SK-N-SH treated with all-trans-retinoic acid at 6 μM for 48 hours (cell line): Measurements from ENCODE around the gene UBASH3A.

Experiments used
- ATAC-seq: fragments of 200-7000 bp; cut with Tn5 transposase; 3 replicates; pipeline ENCODE4 v1.9.1; 2020; ENCODE audit warnings: mild to moderate bottlenecking, moderate library complexity
- ARNTL ChIP-seq: fragments of 450-650 bp; formaldehyde crosslinking; IDR thresholded peaks from 2 replicates; pipeline ENCODE4 v1.5.0; 2020; ENCODE audit warnings: low read depth, mild to moderate bottlenecking, moderate library complexity, borderline replicate concordance
- BACH2 ChIP-seq: fragments of 250-450 bp; sonication (Bioruptor Pico); IDR thresholded peaks from 2 replicates; pipeline ENCODE4 v1.9.0; 2021; ENCODE audit warnings: mild to moderate bottlenecking, borderline replicate concordance
- CREB5 ChIP-seq: fragments of 250-450 bp; sonication (Bioruptor Pico); IDR thresholded peaks from 2 replicates; pipeline ENCODE4 v1.5.1; 2020; ENCODE audit warnings: low read depth, mild to moderate bottlenecking, moderate library complexity
- CSDC2 ChIP-seq: fragments of 250-450 bp; sonication (Bioruptor Pico); IDR thresholded peaks from 2 replicates; pipeline ENCODE4 v1.5.0; 2020; ENCODE audit warnings: mild to moderate bottlenecking, moderate library complexity
- CSRNP3 ChIP-seq: fragments of 250-450 bp; sonication (Bioruptor Pico); IDR thresholded peaks from 2 replicates; pipeline ENCODE4 v1.5.1; 2021; ENCODE audit warnings: mild to moderate bottlenecking, moderate library complexity
- ESRRG ChIP-seq: fragments of 250-450 bp; sonication (Bioruptor Pico); IDR thresholded peaks from 2 replicates; pipeline ENCODE4 v1.6.1; 2021; ENCODE audit warnings: mild to moderate bottlenecking
- GLIS3 ChIP-seq: fragments of 250-450 bp; sonication (Bioruptor Pico); IDR thresholded peaks from 2 replicates; pipeline ENCODE4 v1.5.0; 2020; ENCODE audit warnings: mild to moderate bottlenecking, moderate library complexity
- ISL1 ChIP-seq: fragments of 250-450 bp; sonication (Bioruptor Pico); IDR thresholded peaks from 2 replicates; pipeline ENCODE4 v2.1.2; 2022; ENCODE audit warnings: mild to moderate bottlenecking, moderate library complexity
- OSR1 ChIP-seq: fragments of 250-450 bp; sonication (Bioruptor Pico); IDR thresholded peaks from 2 replicates; pipeline ENCODE4 v1.8.0; 2022; ENCODE audit warnings: moderate library complexity, mild to moderate bottlenecking, inconsistent platforms
- PATZ1 ChIP-seq: fragments of 250-450 bp; sonication (Bioruptor Pico); IDR thresholded peaks from 2 replicates; pipeline ENCODE4 v1.8.0; 2020; ENCODE audit warnings: mild to moderate bottlenecking, moderate library complexity, borderline replicate concordance
- POU6F1 ChIP-seq: fragments of 250-450 bp; sonication (Bioruptor Pico); IDR thresholded peaks from 2 replicates; pipeline ENCODE4 v1.8.0; 2021; ENCODE audit warnings: low read depth, mild to moderate bottlenecking, moderate library complexity, borderline replicate concordance
- PPARA ChIP-seq: fragments of 250-450 bp; sonication (Bioruptor Pico); IDR thresholded peaks from 2 replicates; pipeline ENCODE4 v1.5.0; 2020; ENCODE audit warnings: mild to moderate bottlenecking, borderline replicate concordance
- RARB ChIP-seq: fragments of 250-450 bp; sonication (Bioruptor Pico); IDR thresholded peaks from 2 replicates; pipeline ENCODE4 v1.8.0; 2021; ENCODE audit warnings: mild to moderate bottlenecking, moderate library complexity
- SNAI2 ChIP-seq: fragments of 250-450 bp; sonication (Bioruptor Pico); IDR thresholded peaks from 2 replicates; pipeline ENCODE4 v1.5.0; 2020; ENCODE audit warnings: mild to moderate bottlenecking, moderate library complexity
- TCF4 ChIP-seq: fragments of 250-450 bp; sonication (Bioruptor Pico); IDR thresholded peaks from 2 replicates; pipeline ENCODE4 v1.8.0; 2021; ENCODE audit warnings: mild to moderate bottlenecking, moderate library complexity, borderline replicate concordance
- TOX ChIP-seq: fragments of 250-450 bp; sonication (Bioruptor Pico); IDR thresholded peaks from 2 replicates; pipeline ENCODE4 v1.8.0; 2021; ENCODE audit warnings: mild to moderate bottlenecking, moderate library complexity, borderline replicate concordance
- ZC3H10 ChIP-seq: fragments of 250-450 bp; sonication (Bioruptor Pico); IDR thresholded peaks from 2 replicates; pipeline ENCODE4 v1.5.1; 2021; ENCODE audit warnings: mild to moderate bottlenecking, moderate library complexity
- ZFP3 ChIP-seq: fragments of 250-450 bp; sonication (Bioruptor Pico); IDR thresholded peaks from 2 replicates; pipeline ENCODE4 v1.5.0; 2020; ENCODE audit warnings: mild to moderate bottlenecking, moderate library complexity
- ZFP30 ChIP-seq: fragments of 450-650 bp; formaldehyde crosslinking; IDR thresholded peaks from 2 replicates; pipeline ENCODE4 v1.5.0; 2022; ENCODE audit warnings: mild to moderate bottlenecking, moderate library complexity
- ZNF565 ChIP-seq: fragments of 450-650 bp; formaldehyde crosslinking; conservative IDR thresholded peaks from 2 replicates; pipeline ENCODE4 v1.5.0; 2020; ENCODE audit warnings: low read depth, mild to moderate bottlenecking, moderate library complexity
- ZNF8 ChIP-seq: fragments of 450-650 bp; formaldehyde crosslinking; IDR thresholded peaks from 2 replicates; pipeline ENCODE4 v1.5.0; 2020; ENCODE audit warnings: mild to moderate bottlenecking, moderate library complexity

The UBASH3A gene

GRCh38 chr21:42438316-42439205 is 34.9 kb downstream of the UBASH3A start (continued):
- no peak for TF ChIP-seq CSRNP3
- no peak for TF ChIP-seq OSR1 (CRISPR knock-in tag)

GRCh38 chr21:42439284-42440186 is 35.8 kb downstream of the UBASH3A start:
- TF ChIP-seq GLIS3 (CRISPR knock-in tag) (no peak), CREB5 (CRISPR knock-in tag) (no peak), RARB (no peak), ZNF565 (CRISPR knock-in tag) (no peak), ESRRG (CRISPR knock-in tag) (no peak), ZNF8 (CRISPR knock-in tag) (no peak), TOX (CRISPR knock-in tag) (no peak), OSR1 (CRISPR knock-in tag) (no peak), ZFP3 (no peak), ARNTL (CRISPR knock-in tag) (no peak), ISL1 (CRISPR knock-in tag) (no peak), POU6F1 (no peak), SNAI2 (CRISPR knock-in tag) (no peak), BACH2 (no peak), TCF4 (CRISPR knock-in tag) (no peak), PPARA (no peak), ZFP30 (CRISPR knock-in tag) (no peak), ZC3H10 (CRISPR knock-in tag) (no peak)

GRCh38 chr21:42440187-42440792 is 36.6 kb downstream of the UBASH3A start:
- TF ChIP-seq BACH2 (no peak), ZFP30 (CRISPR knock-in tag) (no peak), CREB5 (CRISPR knock-in tag) (no peak), CSRNP3 (no peak), ZNF8 (CRISPR knock-in tag) (no peak), OSR1 (CRISPR knock-in tag) (no peak), PATZ1 (CRISPR knock-in tag) (no peak), TOX (CRISPR knock-in tag) (no peak), CSDC2 (CRISPR knock-in tag) (no peak), ZFP3 (no peak), GLIS3 (CRISPR knock-in tag) (no peak), PPARA (no peak), SNAI2 (CRISPR knock-in tag) (no peak)
- ATAC-seq, result no peak

More at GRCh38 chr21:42439284-42440186, 35.8 kb downstream of the UBASH3A start:
- ATAC-seq, result no peak
